Measurements from ENCODE around the gene LY6G5B. TPM values are rescaled to one million over a fixed set of nuclear protein-coding genes. Genes with fewer than 3 reads are reported as not detected.

LY6G5B gene
- total RNA-seq, 1 donor from 2014 or later, result 3.0 TPM

Other genes with a start within 250 kb of the LY6G5B start
- 11.6 and 21.9 TPM in 2 replicates for gene MICB, start 171.8 kb upstream of the LY6G5B start, total RNA-seq
- gene MCCD1, start 141.0 kb upstream of the LY6G5B start, total RNA-seq, result not detected in 2 replicates
- 355 and 485 TPM in 2 replicates for gene DDX39B, start 128.0 kb upstream of the LY6G5B start, total RNA-seq
- gene ATP6V1G2, start 123.4 kb upstream of the LY6G5B start, total RNA-seq, result 2.0 and 3.0 TPM in 2 replicates
- gene NFKBIL1, start 122.4 kb upstream of the LY6G5B start, total RNA-seq, result 26.0 and 36.1 TPM in 2 replicates
- not detected in 2 replicates for gene LTA, start 97.7 kb upstream of the LY6G5B start, total RNA-seq
- not detected in 2 replicates for gene TNF, start 94.4 kb upstream of the LY6G5B start, total RNA-seq
- 0.25 TPM in 1 of 2 replicates, not detected in the other for gene LTB, start 87.6 kb upstream of the LY6G5B start, total RNA-seq
- gene LST1, start 83.7 kb upstream of the LY6G5B start, total RNA-seq, result not detected in 2 replicates
- not detected in 2 replicates for gene NCR3, start 77.0 kb upstream of the LY6G5B start, total RNA-seq
- gene AIF1, start 54.7 kb upstream of the LY6G5B start, total RNA-seq, result not detected in 2 replicates
- 42.2 and 46.1 TPM in 2 replicates for gene PRRC2A, start 49.3 kb upstream of the LY6G5B start, total RNA-seq
- 122 and 128 TPM in 2 replicates for gene BAG6, start 17.3 kb upstream of the LY6G5B start, total RNA-seq
- gene APOM, start 14.1 kb upstream of the LY6G5B start, total RNA-seq, result 0.89 and 1.2 TPM in 2 replicates
- gene C6orf47, start 9.2 kb upstream of the LY6G5B start, total RNA-seq, result 22.6 and 28.4 TPM in 2 replicates
- 13.0 and 18.5 TPM in 2 replicates for gene GPANK1, start 5.0 kb upstream of the LY6G5B start, total RNA-seq
- 82.2 and 114 TPM in 2 replicates for gene CSNK2B, start 3.9 kb upstream of the LY6G5B start, total RNA-seq
- 0.33 and 0.37 TPM in 2 replicates for gene LY6G5C, start 11.1 kb downstream of the LY6G5B start, total RNA-seq
- 42.8 and 50.0 TPM in 2 replicates for gene ABHD16A, start 33.3 kb downstream of the LY6G5B start, total RNA-seq
- not detected in 2 replicates for gene LY6G6F, start 36.9 kb downstream of the LY6G5B start, total RNA-seq
- gene LY6G6D, start 45.4 kb downstream of the LY6G5B start, total RNA-seq, result not detected in 2 replicates
- not detected in 2 replicates for gene LY6G6C, start 51.8 kb downstream of the LY6G5B start, total RNA-seq
- gene MPIG6B, start 53.4 kb downstream of the LY6G5B start, total RNA-seq, result not detected in 2 replicates
- 39.3 and 81.0 TPM in 2 replicates for gene DDAH2, start 59.3 kb downstream of the LY6G5B start, total RNA-seq
- 791 and 1,362 TPM in 2 replicates for gene CLIC1, start 66.6 kb downstream of the LY6G5B start, total RNA-seq
- gene MSH5, start 70.0 kb downstream of the LY6G5B start, total RNA-seq, result 13.0 and 21.6 TPM in 2 replicates
- 1.00 and 1.2 TPM in 2 replicates for gene SAPCD1, start 92.7 kb downstream of the LY6G5B start, total RNA-seq
- gene VWA7, start 107.4 kb downstream of the LY6G5B start, total RNA-seq, result 0.11 and 0.25 TPM in 2 replicates
- gene VARS1, start 125.8 kb downstream of the LY6G5B start, total RNA-seq, result 68.7 and 88.5 TPM in 2 replicates
- gene LSM2, start 137.0 kb downstream of the LY6G5B start, total RNA-seq, result 34.9 and 48.9 TPM in 2 replicates
- gene HSPA1L, start 145.3 kb downstream of the LY6G5B start, total RNA-seq, result 0.89 and 1.7 TPM in 2 replicates
- 60.4 and 107 TPM in 2 replicates for gene HSPA1A, start 145.6 kb downstream of the LY6G5B start, total RNA-seq
- 94.5 and 181 TPM in 2 replicates for gene HSPA1B, start 157.8 kb downstream of the LY6G5B start, total RNA-seq
- 72.7 and 128 TPM in 2 replicates for gene NEU1, start 192.8 kb downstream of the LY6G5B start, total RNA-seq
- gene SLC44A4, start 209.0 kb downstream of the LY6G5B start, total RNA-seq, result 0.25 TPM in 1 of 2 replicates, not detected in the other
- gene EHMT2, start 227.7 kb downstream of the LY6G5B start, total RNA-seq, result 74.0 and 94.5 TPM in 2 replicates
- 4.9 and 8.1 TPM in 2 replicates for gene ZBTB12, start 232.1 kb downstream of the LY6G5B start, total RNA-seq